ENCODE results near the gene FCHO1.

Gene FCHO1, protein sequence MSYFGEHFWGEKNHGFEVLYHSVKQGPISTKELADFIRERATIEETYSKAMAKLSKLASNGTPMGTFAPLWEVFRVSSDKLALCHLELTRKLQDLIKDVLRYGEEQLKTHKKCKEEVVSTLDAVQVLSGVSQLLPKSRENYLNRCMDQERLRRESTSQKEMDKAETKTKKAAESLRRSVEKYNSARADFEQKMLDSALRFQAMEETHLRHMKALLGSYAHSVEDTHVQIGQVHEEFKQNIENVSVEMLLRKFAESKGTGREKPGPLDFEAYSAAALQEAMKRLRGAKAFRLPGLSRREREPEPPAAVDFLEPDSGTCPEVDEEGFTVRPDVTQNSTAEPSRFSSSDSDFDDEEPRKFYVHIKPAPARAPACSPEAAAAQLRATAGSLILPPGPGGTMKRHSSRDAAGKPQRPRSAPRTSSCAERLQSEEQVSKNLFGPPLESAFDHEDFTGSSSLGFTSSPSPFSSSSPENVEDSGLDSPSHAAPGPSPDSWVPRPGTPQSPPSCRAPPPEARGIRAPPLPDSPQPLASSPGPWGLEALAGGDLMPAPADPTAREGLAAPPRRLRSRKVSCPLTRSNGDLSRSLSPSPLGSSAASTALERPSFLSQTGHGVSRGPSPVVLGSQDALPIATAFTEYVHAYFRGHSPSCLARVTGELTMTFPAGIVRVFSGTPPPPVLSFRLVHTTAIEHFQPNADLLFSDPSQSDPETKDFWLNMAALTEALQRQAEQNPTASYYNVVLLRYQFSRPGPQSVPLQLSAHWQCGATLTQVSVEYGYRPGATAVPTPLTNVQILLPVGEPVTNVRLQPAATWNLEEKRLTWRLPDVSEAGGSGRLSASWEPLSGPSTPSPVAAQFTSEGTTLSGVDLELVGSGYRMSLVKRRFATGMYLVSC

DNA sequence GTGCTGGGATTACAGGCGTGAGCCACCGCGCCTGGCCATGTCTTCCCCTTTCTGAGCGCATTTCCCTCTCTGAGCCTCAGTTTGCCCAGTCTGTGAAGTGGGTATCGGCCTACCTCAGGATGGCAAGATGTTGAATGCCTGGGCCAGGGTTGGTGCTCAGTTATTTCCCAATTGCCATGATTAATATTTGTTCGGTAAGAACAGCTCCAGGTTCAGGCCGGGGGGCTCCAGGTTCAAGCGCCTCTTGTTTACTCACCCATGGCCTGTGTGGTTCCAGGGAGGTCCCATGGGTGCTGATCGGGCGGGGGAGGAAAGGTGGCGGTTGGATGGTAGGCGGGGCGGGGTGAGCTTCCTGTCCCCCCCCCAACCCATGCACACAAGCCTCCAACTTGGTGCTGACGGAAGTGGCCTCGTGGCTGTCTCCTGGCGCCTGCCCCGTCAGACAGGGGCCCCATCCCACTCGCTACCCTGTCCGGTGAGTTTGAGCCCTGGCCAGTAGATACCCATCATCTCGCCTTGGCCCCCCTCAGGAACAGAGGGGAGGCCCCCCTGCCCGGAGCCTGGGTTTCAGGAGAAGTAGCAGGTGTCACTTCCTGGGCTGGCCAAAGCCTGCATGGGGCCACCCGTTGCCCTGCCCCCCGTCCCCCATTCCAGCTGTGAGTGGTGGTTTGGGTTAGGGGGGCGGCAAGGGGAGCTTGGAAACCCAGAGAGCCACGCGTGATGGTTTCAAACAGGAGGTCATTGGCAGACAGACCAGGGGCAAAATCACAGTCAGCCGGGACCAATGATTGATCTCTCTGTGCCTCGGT lies at the start of gene FCHO1:
TSS of gene FCHO1 (plus strand) at position 375 of the 809 bp plus-strand sequence. CDS start 3,688 bp downstream, outside the sequence.
- DNase-seq: no peak

DNA sequence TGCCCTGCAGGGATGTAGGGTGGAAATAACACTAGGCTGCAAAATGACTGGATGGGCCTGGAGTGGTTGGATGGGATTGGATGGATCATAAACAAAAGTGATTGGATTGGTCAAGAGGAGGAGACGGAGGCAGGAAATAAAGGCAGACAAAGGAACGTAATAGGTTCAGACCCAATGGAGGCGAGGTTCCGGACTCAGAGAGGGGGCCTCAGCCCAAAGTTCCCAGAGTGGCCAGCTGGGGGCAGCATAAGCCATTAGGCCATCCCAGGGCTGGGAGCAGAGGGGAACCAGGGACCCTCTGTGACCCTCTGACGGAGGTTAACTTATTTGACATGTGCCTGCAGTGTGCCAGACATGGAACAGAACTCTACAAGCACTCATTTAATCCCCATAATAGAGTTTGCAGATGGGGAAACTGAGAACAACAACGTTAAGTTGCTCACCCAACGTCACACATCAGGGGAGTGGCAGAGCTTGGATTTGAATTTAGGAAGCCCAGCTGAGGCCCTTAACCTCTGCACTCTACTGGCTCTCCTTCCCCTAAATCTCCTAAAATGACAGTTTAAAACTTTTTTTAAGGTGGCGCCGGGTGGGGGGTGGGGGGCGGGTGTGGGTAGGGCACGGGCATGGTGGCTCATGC lies 47.3 kb upstream of the FCHO1 start:
- DNase-seq: peak; percentile 14

DNA sequence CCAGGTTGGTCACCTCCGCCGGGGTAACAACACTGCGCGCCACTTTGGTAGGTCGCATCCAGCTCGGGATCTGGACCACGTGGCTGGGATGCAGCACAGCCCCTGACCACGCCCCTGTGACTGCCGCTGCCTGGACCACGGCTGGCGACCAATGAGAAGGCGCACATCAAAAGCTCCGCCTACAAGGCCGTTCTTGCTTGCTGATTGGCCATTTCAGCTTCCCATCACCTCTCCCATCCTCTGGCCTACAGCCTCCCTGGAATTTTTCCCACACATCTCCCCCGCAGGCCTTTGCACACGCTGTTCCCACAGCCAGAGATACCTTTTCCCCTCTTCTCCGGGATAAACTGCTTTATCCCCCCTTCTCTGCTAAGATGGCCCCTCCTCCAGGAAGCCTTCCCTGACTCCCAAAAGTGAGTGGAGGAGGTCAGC lies 44.5 kb upstream of the FCHO1 start:
- DNase-seq: no peak

DNA sequence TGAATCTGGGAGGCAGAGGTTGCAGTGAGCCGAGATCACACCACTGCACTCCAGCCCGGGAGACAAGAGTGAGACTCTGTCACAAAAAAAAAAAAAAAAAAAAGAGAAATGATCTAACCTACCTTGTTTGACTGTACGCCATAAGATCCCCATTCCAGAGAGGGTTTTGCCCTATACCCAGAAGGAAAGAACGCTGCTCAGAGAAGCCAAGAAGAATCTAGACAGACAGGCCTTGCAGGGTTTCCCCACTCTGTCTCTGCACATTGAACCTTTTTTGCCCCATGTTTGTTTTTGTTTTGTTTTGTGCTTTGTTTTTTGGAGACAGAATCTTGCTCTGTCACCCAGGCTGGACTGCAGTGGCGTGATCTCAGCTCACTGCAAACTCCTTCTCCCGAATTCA lies 39.4 kb upstream of the FCHO1 start:
- DNase-seq: no peak

DNA sequence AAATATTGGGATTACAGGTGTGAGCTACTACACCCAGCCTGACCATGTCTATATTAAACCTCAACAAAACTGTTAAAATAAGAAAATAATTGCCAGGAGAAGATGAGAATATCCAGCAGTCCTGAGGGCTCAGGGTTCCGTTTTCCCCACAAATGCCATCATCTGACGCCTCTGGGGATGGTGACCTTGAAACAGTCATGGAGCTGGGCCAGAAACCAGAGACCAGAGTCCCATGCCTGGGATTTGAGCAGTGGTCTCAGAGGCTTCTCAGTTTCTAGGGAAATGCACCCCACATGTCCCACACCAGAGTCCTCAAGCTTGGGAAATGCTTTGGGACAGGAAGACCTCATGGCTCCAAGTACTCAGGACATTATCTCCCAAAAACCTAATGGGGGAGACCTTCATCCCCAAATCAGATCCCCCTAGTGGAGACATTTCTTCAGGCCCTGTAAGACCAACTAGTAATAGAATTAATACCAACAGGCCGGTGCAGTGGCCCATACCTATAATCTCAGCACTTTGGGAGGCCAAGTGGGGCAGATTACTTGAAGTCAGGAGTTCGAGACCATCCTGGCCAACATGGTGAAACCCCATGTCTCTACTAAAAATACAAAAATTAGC lies 34.9 kb upstream of the FCHO1 start:
- no peak for DNase-seq

DNA sequence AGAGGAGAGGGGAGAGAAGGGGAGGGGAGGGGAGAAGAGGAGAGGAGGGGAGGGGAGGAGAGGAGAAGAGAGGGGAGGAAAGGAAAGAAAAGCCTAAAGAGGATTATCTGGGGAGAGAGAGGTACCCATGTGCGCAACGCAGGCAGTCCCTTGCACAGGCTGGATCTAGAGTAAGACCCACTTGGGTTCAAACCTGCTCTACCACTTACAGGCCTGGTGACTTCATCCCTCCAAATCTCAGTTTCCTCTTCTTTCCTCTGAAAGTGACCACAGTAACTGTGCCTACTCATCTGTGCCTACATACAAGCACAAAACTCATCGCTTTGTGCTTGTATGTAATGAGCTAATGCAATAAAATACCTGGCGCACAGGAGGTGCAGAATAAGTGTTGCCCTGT lies 32.7 kb upstream of the FCHO1 start:
- no peak for DNase-seq

DNA sequence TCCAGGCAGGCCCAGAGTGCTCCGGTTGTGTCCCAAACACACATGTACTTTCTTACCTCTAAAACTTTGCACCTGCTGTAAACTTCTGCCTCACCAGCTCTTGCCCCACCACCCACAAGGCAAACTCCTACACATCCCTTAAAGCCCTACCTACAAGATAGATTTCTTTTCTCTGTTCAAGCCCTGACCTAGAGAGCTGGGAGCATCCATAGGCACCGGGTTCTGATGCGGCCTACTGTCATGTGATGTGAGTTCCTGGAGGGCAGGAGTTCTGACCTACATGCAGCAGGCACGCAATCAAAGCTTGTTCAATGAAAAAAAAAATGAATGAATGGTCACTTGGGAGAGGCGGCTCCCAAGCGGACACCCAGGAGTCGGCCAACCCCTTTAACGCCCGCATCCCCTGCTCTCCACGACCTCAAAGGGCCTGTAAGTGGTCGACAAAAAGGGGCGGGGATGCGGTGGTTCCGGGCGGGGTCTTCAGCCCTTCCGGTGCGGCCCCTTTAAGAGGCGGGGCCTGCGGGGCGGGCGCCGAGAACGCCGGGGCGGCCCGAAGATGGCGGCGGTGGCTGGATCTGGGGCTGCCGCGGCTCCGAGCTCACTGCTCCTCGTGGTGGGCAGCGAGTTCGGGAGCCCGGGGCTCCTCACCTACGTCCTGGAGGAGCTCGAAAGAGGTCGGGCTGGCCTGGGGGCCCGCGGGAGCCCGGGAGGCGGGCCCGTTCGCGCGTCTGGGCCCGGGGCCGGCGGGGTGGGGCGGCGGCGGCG lies 32.1 kb upstream of the FCHO1 start, which contains the start of gene MAP1S:
TSS of gene MAP1S (plus strand) at position 534 of the 765 bp plus-strand sequence. CDS start at position 557, 23 bp downstream.
- DNase-seq: peak; percentile 56

DNA sequence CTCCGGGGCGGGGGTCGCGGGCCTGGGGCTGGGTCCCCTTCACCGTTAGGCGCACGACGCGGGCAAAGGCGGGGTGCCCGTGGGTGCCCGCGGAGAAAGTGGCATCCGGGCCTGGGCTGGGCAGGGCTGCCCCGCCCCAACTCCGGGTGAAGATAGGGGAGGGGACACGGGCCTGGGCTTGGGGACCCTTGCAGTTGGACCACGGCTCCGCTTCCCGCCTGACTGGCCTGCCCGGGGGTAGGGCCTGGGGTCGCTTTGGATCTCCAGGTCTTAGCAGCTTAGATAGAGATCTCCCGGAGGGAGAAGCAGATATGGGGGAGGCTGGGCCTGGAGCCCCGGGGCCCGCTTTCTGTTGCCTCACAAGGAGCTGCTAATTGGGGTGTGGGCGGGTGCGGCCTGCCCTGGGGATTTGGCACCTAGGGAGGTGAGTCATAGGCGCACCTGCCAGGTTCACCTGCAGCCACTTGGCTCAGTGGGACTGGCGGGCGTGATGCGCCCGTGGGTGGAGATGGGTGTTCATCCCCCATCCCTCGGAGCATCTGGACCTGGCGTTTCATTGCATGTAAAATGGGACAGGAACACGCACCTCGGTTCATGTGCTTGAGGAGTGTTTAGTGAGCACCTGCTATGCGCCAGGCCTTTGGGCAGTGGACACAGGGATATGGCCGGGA lies 31.4 kb upstream of the FCHO1 start:
- DNase-seq: no peak

DNA sequence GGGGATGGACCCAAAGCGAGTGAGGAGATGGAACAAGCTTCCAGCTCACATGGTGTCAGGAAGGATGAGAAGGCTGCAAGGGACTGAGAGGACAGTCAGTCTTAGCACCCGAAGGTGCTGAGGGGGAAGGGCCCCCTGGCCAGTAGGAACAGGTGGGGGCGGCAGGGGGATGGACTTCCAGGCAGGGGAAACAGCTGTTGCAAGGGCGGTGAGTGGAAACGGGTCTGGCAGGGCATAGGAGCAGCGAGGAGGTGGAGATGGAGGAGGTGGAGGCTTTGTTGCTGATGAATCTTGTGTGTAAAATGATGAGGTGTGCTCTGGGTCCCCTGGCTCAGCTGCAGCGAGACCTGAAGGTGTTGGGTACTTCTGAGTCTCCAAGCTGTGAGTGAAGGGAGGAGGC lies 30.8 kb upstream of the FCHO1 start:
- no peak for DNase-seq

DNA sequence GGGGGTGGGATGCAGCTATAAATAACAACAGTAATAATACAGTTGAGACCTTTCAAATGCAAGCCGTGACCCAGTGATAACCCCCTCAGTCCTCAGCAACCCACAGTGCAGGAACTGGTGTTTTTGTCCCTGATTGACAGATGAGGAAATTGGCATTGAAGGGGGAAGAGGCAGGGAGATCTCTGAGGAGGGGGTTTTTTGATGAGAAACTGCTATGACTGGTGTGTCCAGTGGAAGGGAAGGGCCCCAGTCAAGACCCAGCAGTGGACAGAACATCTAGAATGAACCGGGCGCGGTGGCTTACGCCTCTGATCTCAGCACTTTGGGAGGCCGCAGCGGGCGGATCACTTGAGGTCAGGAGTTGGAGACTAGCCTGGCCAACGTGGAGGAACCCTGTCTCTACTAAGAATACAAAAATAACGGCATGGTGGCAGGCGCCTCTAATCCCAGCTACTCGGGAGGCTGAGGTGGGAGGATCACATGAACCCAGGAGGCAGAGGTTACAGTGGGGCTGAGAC lies 30.1 kb upstream of the FCHO1 start:
- peak; percentile 52 for DNase-seq

DNA sequence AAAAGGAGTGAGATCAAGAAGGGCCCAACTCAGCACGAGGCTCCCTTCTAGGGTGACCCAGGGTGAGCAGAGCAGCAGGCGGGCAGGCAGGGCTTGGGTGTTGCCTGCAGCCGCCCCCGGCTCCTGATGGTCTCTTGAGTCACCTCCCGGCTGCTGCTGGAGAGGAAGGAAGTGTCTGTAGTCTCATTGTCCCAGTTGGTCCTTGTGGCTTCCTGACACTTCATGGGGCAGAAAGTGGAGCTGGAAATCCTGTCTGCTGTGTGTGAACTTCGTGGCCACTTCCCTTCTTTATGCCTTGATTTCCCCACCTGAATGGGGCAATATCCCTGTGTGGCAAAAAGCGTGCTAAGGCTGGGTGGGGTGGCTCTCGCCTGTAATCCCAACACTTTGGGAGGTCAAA lies 29.5 kb upstream of the FCHO1 start:
- peak; percentile 78 for DNase-seq

DNA sequence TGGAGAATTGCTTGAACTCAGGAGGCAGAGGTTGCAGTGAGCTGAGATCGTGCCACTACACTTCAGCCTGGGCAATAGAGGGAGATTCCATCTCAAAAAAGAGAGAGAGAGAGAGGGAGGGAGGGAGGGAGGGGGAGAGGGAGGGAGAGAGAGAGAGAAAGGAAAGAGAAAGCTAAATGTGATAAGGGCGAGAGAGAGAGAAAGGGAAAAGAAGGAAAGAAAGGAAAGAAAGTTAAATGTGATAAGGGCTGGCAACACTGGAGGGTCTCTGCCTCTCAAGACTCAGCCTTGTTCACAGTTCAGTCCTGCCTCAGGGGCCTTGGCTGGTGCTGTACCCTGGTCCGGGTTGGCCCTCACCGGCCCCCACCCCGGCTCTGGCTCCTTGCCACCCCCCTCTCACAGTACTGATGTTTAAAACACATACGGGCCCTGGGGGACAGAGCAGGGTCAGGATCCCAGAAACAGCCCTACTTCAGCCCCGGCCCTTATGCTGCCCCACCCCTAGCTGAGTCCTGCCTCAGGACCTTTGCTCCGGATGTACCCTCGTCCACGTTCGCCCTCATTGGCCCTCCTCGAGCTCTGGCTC lies 28.5 kb upstream of the FCHO1 start:
- no peak for DNase-seq

DNA sequence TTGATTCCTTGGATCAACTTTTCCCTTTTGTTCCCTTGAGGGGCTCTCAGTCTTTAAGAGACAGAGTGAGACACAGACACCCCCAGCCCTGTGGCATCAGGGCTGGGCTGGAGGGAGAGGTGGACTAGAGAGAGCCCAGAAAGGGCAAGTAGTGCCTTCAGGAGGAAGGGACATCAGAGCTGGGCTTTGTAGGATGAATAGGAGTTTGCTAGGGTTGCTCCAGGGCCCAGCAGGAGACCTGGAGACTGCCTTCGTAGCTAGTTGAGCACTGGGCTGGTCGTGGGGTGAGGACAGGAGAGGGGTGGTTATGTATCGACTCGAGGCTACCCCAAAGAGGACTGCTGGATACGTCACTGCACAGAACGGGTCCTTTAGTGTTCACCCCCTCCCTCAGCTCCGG lies 26.6 kb upstream of the FCHO1 start:
- no peak for DNase-seq

DNA sequence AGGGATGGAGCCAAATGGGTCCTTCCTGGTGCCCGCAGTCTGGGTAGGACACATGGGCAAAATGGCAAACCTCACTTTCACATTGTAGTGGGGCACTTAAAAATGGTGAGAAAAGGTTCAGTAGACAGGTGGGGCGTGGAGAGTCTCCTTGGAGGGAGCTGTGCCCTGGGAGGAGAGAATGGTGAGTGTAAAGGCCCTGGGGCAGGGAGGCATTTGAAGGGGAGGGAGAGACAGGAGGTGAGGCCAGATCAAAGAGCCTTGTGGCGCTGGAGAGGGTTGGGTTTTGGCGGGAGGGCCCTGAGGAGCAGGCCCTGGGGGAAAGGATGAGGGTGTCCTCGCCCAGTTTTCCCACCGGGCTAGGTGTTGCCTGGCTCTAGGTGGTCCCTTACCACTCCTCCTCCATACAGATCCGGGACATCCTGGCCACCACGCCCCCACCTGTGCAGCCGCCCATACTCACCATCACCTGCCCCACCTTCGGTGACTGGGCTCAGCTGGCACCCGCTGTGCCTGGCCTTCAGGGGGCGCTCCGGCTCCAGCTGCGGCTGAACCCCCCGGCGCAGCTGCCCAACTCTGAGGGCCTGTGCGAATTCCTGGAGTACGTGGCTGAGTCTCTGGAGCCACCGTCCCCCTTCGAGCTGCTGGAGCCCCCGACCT lies 25.7 kb upstream of the FCHO1 start:
- DNase-seq: no peak

DNA sequence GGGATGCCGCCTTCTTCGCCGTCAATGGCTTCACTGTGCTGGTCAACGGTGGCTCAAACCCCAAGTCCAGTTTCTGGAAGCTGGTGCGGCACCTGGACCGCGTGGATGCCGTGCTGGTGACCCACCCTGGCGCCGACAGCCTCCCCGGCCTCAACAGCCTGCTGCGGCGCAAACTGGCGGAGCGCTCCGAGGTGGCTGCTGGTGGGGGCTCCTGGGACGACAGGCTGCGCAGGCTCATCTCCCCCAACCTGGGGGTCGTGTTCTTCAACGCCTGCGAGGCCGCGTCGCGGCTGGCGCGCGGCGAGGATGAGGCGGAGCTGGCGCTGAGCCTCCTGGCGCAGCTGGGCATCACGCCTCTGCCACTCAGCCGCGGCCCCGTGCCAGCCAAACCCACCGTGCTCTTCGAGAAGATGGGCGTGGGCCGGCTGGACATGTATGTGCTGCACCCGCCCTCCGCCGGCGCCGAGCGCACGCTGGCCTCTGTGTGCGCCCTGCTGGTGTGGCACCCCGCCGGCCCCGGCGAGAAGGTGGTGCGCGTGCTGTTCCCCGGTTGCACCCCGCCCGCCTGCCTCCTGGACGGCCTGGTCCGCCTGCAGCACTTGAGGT lies 25.0 kb upstream of the FCHO1 start:
- no peak for DNase-seq

DNA sequence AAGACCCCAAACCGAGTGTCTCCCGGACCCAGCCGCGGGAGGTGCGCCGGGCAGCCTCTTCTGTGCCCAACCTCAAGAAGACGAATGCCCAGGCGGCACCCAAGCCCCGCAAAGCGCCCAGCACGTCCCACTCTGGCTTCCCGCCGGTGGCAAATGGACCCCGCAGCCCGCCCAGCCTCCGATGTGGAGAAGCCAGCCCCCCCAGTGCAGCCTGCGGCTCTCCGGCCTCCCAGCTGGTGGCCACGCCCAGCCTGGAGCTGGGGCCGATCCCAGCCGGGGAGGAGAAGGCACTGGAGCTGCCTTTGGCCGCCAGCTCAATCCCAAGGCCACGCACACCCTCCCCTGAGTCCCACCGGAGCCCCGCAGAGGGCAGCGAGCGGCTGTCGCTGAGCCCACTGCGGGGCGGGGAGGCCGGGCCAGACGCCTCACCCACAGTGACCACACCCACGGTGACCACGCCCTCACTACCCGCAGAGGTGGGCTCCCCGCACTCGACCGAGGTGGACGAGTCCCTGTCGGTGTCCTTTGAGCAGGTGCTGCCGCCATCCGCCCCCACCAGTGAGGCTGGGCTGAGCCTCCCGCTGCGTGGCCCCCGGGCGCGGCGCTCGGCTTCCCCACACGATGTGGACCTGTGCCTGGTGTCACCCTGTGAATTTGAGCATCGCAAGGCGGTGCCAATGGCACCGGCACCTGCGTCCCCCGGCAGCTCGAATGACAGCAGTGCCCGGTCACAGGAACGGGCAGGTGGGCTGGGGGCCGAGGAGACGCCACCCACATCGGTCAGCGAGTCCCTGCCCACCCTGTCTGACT lies 24.1 kb upstream of the FCHO1 start:
- DNase-seq: no peak

DNA sequence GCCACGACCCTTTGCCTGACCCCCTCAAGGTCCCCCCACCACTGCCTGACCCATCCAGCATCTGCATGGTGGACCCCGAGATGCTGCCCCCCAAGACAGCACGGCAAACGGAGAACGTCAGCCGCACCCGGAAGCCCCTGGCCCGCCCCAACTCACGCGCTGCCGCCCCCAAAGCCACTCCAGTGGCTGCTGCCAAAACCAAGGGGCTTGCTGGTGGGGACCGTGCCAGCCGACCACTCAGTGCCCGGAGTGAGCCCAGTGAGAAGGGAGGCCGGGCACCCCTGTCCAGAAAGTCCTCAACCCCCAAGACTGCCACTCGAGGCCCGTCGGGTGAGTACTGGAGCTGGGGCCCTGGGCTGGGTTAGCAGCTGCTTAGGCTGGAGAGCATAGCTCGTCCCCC lies 23.4 kb upstream of the FCHO1 start:
- no peak for DNase-seq

DNA sequence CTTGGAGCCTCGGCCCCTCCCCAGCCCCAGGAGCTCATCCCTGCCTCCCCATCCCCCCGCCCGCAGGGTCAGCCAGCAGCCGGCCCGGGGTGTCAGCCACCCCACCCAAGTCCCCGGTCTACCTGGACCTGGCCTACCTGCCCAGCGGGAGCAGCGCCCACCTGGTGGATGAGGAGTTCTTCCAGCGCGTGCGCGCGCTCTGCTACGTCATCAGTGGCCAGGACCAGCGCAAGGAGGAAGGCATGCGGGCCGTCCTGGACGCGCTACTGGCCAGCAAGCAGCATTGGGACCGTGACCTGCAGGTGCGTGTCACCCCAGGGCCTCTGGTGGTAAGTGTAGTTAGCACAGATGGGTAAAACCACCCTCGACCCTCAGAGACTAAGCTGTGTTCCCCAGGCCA lies 18.1 kb upstream of the FCHO1 start:
- no peak for DNase-seq

Data from GDM1 (cell line).